ENCODE results near the gene ACBD6. TPM values are rescaled to one million over a fixed set of nuclear protein-coding genes. Genes with fewer than 3 reads are reported as not detected.
"Not testable (repeated sequence)": the region's sequence is repeated elsewhere in the genome, so short reads cannot be mapped to it uniquely, and the experiment has no call there.

The ACBD6 gene
- 10 to 100 TPM; 31.3 to 43.1 (median 36.9) TPM for total RNA-seq

GRCh38 chr1:180502361-180503279, at the start of gene ACBD6:
TSS of gene ACBD6 (minus strand) at chr1:180502577. CDS start at chr1:180502266, 311 bp downstream.
- intact Hi-C loops (cut with DNase I; ENCODE audit: low total_unique reads) = loop anchor here (10.0 kb wide), 1 partner anchor 132 kb away; the partner anchor contains the start of gene XPR1
- no peak for TF ChIP-seq CTCF (IDR thresholded peaks at IDR 0.05)
- TF ChIP-seq POLR2A (IDR thresholded peaks at IDR 0.05) = no peak
- peak within 1 kb of the TSS; percentile 84 for H3K4me3 ChIP-seq (ENCODE audit: low read depth, poor library complexity, severe bottlenecking)
- 1% methylated on average over 61 to 77 of the region's 83 CpGs for WGBS, 2 donors
- peak; percentile 75 to 97 for DNase-seq (ENCODE audit: low spot score in 2 of 2)

- WGBS, 2 donors = 63 to 89% methylated on average over 1 of the region's 1 CpG
- no peak for DNase-seq (ENCODE audit: low spot score in 2 of 2)
- intact Hi-C loops (cut with DNase I; ENCODE audit: low total_unique reads) = no loop called here
- H3K4me3 ChIP-seq (ENCODE audit: low read depth, poor library complexity, severe bottlenecking) = no peak overlapping the region
- TF ChIP-seq POLR2A (IDR thresholded peaks at IDR 0.05) (no peak), CTCF (IDR thresholded peaks at IDR 0.05) (no peak)
Measured at GRCh38 chr1:180551997-180552396, 49.6 kb upstream of the ACBD6 start.

- DNase-seq (ENCODE audit: low spot score in 2 of 2) = no peak
- 75 to 94% methylated on average over 3 of the region's 3 CpGs for WGBS, 2 donors
- intact Hi-C loops (cut with DNase I; ENCODE audit: low total_unique reads) = no loop called here
- TF ChIP-seq CTCF (IDR thresholded peaks at IDR 0.05) (no peak), POLR2A (IDR thresholded peaks at IDR 0.05) (no peak)
- H3K4me3 ChIP-seq (ENCODE audit: low read depth, poor library complexity, severe bottlenecking) = no peak overlapping the region
Measured at GRCh38 chr1:180550241-180550640, 47.9 kb upstream of the ACBD6 start.

GRCh38 chr1:180549770-180550169, 47.4 kb upstream of the ACBD6 start:
- DNase-seq (ENCODE audit: low spot score in 2 of 2); intact Hi-C loops (cut with DNase I; ENCODE audit: low total_unique reads); H3K4me3 ChIP-seq (ENCODE audit: low read depth, poor library complexity, severe bottlenecking): not testable (repeated sequence)
- 90 to 94% methylated on average over 8 of the region's 8 CpGs for WGBS, 2 donors

GRCh38 chr1:180548686-180549317, 46.4 kb upstream of the ACBD6 start:
- intact Hi-C loops (cut with DNase I; ENCODE audit: low total_unique reads) = no loop called here
- TF ChIP-seq CTCF (IDR thresholded peaks at IDR 0.05) = no peak
- no peak for TF ChIP-seq POLR2A (IDR thresholded peaks at IDR 0.05)
- WGBS, 2 donors = 84 to 93% methylated on average over 7 of the region's 7 CpGs
- DNase-seq (ENCODE audit: low spot score in 2 of 2) = no peak
- H3K4me3 ChIP-seq (ENCODE audit: low read depth, poor library complexity, severe bottlenecking) = no peak overlapping the region

- WGBS, 2 donors = 96 to 100% methylated on average over 1 of the region's 1 CpG
- intact Hi-C loops (cut with DNase I; ENCODE audit: low total_unique reads) = no loop called here
- no peak for DNase-seq (ENCODE audit: low spot score in 2 of 2)
- TF ChIP-seq CTCF (IDR thresholded peaks at IDR 0.05) = no peak
- TF ChIP-seq POLR2A (IDR thresholded peaks at IDR 0.05) = no peak
- H3K4me3 ChIP-seq (ENCODE audit: low read depth, poor library complexity, severe bottlenecking) = no peak overlapping the region
Measured at GRCh38 chr1:180545991-180546390, 43.6 kb upstream of the ACBD6 start.

Measured in lower leg skin (tissue), 4 donors.